ENCODE measurements around the gene MAP4K4.
A peak's percentile ranks its signal among the peaks of the same experiment; 100 is the strongest.
"Not testable (repeated sequence)": the region's sequence is repeated elsewhere in the genome, so short reads cannot be mapped to it uniquely, and the experiment has no call there.

MAP4K4 gene

GRCh38 chr2:101743288-101743687, 45.8 kb downstream of the MAP4K4 start:
- no peak for DNase-seq (ENCODE audit: low spot score)

DNA sequence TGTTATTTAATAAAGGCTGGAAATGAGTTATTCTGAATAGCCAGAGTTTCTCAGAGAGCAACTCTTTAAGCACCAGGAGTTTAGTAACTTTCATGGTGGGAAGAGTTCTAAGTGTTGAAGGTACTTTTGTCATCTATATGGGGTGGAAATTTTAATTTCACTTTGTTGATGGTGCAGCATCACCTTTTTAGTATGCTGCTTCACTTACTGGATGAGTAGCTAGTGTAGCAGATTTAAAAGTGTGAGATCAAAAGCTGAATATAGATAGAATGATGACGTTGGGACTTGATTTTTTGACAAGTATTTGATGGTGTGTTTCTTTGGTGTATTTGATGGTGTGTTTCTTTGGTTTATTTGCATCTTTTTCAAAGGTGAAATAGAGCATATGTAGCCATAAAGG, 47.3 kb downstream of the MAP4K4 start:
- no peak for DNase-seq (ENCODE audit: low spot score)

DNA sequence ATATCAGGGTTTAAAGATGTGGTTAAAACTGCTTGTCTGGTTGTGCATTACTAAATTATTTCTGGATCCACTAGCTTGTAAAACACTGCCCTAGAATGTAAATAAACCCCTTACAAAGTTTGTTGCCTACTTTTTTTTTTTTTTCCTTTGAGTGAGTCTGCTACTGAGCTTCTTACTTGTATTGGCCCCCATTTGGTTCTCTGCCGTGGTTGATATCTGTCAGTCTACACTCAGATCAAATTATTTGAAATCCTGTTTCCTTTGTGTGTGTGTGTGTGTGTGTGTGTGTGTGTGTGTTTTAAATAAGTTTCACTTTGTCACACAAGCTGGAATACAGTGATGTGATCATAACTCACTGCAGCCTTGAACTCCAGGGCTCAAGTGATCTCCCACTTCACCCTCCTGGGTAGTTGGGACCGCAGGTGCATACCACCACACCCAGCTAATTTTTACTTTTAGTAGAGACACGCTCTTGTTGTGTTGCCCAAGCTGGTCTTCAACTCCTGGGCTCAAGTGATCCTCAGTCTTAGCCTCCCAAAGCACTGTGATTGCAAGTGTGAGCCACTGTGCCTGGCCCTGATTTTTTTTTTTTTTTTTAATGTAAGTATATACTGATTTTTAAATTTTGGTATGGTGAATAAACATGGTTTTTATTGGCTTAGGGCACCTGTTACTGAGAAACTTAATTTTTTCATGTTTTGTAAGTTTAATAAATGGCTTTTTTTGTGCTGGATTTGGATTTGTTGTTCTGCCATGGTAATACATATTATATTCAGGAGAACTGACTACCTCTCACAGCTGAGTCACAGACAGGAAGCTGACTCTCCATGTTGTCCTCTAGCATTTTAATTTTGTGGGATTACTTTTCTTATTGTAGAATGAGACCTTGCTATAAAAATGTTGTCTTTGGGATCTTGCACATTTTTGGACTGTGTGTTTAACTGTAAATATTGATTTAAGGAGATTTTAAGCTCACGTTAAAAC, 48.5 kb downstream of the MAP4K4 start:
- no peak for DNase-seq (ENCODE audit: low spot score)

- no peak for DNase-seq (ENCODE audit: low spot score)
Observed at GRCh38 chr2:101748000-101748399, 50.5 kb downstream of the MAP4K4 start.

DNA sequence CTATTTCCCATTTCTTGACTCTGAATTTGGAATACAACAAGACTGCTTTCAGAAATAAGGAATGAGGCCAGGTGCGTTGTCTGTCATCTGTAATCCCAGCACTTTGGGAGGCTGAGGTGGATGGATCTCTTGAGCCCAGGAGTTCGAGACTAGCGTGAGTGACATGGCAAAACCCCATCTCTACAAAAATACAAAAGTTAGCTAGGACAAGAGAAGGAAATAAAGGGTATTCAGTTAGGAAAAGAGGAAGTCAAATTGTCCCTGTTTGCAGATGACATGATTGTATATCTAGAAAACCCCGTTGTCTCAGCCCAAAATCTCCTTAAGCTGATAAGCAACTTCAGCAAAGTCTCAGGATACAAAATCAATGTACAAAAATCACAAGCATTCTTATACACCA, 51.0 kb downstream of the MAP4K4 start:
- DNase-seq (ENCODE audit: low spot score): not testable (repeated sequence)

- DNase-seq (ENCODE audit: low spot score): no peak
Observed at GRCh38 chr2:101750688-101751087, 53.2 kb downstream of the MAP4K4 start.

GRCh38 chr2:101751276-101751815, 53.8 kb downstream of the MAP4K4 start:
- DNase-seq (ENCODE audit: low spot score): no peak

GRCh38 chr2:101751875-101752619, 54.5 kb downstream of the MAP4K4 start:
- DNase-seq (ENCODE audit: low spot score): no peak

DNA sequence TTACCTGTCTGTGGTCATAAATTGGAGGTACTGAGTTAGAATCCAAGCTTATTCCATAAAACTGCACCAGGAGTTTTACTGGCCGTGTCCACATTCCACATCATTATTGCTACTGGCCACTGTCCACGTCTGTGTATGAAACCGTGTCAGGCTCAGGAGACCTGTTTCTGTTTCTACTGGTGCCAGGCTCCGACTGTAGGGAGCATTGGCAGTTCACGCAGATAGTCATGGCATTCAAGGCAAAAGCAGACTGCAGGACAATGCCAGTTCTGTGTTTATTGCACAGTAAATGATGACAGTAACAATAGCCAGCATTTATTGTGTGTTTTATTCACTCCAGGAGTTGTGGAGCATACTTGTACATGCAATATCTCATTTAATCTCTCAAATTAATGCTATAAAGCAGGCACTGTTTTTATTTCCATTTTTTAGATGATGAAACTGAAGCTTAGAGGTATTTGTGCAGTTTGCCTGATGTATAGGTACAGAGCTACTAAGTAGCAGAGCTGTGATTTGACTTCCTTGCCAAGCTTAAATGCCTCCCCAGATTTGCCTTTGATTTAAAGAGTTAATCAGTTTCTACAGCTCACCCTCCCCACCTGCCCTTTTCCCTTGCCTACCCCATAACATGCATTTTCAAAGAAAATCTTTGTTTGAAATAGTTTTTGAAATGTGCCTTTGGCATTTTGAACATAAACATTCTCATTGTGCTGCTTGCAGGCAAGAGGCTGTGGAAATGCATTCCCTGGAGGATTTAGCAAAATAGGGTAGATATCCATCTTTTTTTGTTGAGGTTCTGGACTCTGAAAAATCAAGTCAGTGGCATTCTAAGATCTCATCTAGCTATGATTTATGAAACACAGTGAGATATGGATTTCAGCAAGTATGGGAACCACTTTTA, 55.5 kb downstream of the MAP4K4 start:
- DNase-seq (ENCODE audit: low spot score): no peak

- no peak for DNase-seq (ENCODE audit: low spot score)
Observed at GRCh38 chr2:101753720-101754490, 56.4 kb downstream of the MAP4K4 start.

DNA sequence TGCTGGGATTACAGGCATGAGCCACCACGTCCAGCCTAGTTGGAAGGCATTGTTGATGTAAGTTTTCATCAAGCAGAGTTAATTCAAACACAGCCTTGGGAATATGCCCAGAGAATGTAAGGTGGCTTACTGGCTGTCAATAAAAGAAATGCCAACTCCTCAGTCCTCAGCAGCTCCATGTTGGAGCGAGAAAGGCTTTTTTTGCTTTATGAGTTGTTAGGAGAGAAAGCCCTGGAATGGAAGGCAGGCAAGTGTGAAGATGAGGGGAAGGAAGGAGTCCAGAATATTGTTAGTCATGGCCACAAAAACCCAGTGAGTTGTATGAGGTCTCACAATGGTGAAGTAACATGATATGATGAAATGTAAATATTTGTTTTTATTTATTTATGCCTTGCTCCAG, 57.1 kb downstream of the MAP4K4 start:
- DNase-seq (ENCODE audit: low spot score): no peak

DNA sequence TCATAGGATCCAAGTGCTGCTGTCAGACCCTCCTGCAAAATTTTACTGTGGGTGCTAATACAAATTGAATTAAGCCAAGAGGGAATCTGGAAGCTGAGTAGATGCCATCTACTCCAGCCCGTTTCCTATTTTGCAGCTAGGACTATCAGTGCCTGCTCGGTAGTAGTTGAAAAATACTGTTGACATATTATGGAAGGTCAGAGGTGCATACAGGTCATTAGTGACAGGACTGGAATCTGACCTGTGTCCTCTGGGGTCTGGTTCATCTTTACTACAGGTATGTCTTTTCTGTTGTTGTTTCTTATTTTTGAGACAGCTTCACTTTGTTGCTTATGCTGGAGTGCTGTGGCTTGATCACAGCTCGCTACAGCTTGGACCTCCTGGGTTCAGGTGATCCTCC, 58.8 kb downstream of the MAP4K4 start:
- DNase-seq (ENCODE audit: low spot score): no peak

- DNase-seq (ENCODE audit: low spot score): no peak
Observed at GRCh38 chr2:101758001-101758400, 60.5 kb downstream of the MAP4K4 start.

DNA sequence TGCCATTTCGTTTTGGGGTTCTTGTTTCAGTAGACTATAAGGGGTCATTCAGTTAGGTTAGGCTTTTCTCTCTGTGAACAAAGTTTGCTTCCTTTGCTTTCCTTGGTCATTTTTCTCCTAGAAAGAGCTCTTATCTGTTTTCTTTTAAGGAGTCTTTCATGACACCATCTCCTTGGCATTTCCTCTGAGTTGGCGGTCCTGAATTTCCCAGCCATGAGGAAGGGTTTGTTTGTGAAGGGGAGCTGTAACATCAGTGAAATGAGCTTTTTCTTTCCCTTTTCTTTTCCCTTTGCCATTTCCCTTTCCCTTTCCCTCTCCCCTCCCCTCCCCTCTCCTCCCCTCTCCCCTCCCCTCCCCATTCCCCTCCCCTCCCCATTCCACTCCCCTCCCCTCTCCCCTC, 61.7 kb downstream of the MAP4K4 start:
- DNase-seq (ENCODE audit: low spot score): no peak

DNA sequence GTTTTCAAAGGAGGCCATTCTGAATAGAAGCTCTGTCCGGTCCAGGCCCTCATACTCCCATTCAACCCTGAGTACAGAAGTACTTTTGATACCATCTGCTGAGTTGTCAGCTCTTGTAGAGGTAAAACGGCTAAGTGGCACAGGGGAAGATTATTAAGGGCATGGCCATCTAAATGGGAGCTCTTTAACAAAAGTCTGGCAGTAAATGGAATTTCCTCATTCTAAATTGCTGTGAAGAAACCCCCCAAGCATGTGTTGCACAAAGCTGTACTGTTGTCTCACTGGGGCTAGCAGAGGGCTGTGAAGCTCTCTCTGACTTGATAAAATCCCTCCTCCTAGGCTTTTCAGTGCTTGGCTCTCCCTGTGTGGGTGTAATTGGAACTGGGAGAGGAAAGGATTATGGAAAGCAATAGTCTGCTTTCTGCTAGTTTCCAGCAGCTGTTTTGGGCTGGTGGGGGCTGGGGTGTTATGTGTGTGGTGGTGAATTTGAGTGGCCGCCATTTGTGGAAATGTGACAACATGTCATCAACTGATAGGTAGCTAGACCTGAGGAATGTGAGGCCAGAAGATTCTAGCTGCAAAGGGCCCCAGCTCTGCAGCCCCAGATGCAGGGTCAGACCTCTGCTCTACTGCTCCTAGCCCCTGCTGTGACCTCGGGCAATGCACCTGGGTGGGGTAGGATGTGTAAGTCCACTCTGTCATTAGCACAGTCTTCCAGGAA, 65.1 kb downstream of the MAP4K4 start:
- no peak for DNase-seq (ENCODE audit: low spot score)

GRCh38 chr2:101763496-101764333, 66.2 kb downstream of the MAP4K4 start:
- peak; percentile 26 for DNase-seq (ENCODE audit: low spot score)

GRCh38 chr2:101766337-101766736, 68.8 kb downstream of the MAP4K4 start:
- no peak for DNase-seq (ENCODE audit: low spot score)

- DNase-seq (ENCODE audit: low spot score): no peak
Observed at GRCh38 chr2:101766871-101767739, 69.6 kb downstream of the MAP4K4 start.
